ENCODE data around the gene EDARADD. TPM values are rescaled to one million over a fixed set of nuclear protein-coding genes. Genes with fewer than 3 reads are reported as not detected.

EDARADD gene
- total RNA-seq (2022; extraction: Qiagen RNA extraction; ENCODE audit: low read depth) = 3.0 to 4.3 TPM (median 3.4 TPM) in 5 replicates

GRCh38 chr1:236393681-236394481 is at the start of gene EDARADD:
TSS of gene EDARADD (plus strand) at chr1:236394286. CDS start at chr1:236394445, 159 bp downstream.

GRCh38 chr1:236523704-236524141 is 129.6 kb downstream of the EDARADD start, which contains the start of gene LGALS8:
TSS of gene LGALS8 (plus strand) at chr1:236523982. CDS start at chr1:236526071, 2,089 bp downstream.

Other genes starting within 250 kb of the EDARADD start
- gene ERO1B, start 112.3 kb upstream of the EDARADD start, total RNA-seq (2022; extraction: Qiagen RNA extraction; ENCODE audit: low read depth) = 1.9 to 3.3 TPM (median 3.1 TPM) in 5 replicates
- 33.5 to 52.9 TPM (median 37.0 TPM) in 5 replicates for gene LGALS8, start 129.7 kb downstream of the EDARADD start, total RNA-seq (2022; extraction: Qiagen RNA extraction; ENCODE audit: low read depth)
- 19.4 to 29.0 TPM (median 26.8 TPM) in 5 replicates for gene HEATR1, start 210.2 kb downstream of the EDARADD start, total RNA-seq (2022; extraction: Qiagen RNA extraction; ENCODE audit: low read depth)

All from A549 treated with RU486 at 1 μM for 4 hours (cell line).